ENCODE results near the gene SMYD3. TPM values are rescaled to one million over a fixed set of nuclear protein-coding genes. Genes with fewer than 3 reads are reported as not detected.

SMYD3 gene
- total RNA-seq, 1 donor: 171 TPM

DNA sequence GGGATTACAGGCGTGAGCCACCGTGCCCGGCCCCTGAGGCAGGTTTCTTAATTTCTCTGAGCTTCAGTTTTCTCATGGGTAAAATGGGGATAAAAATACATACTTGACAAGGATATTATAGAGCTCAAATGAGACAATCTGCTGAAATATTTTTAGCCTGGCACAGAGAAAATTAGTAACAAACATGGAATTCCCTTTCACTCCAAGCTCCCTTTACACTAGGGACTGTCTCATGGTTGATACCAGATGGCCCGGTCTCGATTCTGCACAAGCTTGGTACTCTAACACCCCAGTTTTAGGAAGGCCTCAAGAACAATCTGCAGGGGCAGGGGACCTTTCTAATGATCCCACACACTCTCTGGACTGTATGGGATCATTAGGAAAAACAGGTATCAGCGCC, 671.7 kb downstream of the SMYD3 start:
- no peak overlapping the region for H3K4me2 ChIP-seq (ENCODE audit: insufficient read depth, low read length)
- H3K79me2 ChIP-seq (ENCODE audit: insufficient read depth, low read length): no peaks in the 10 kb centered on the region

DNA sequence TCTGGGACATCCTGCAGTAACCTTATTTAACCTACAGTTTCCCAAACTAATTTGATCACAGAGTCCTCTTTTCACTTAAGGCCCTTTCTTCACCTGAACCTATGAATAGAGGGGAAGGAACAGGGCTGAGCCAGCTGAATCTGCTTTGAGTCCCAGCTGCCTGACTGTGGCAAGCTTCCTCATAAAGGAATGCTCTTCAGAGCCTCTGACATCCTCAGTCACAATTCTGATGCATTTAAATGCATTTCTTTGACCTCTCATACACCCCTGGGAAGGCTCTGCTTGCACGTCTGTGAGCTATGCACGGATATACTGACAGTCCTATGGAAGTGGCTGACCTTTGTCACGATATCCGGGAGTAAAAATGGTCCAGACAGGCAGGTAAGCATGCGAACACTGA, 673.1 kb downstream of the SMYD3 start:
- no peak for TF ChIP-seq CTCF (IDR thresholded peaks at IDR 0.05; ENCODE audit: extremely low read depth, low read depth, low read length)
- DNase-seq (ENCODE audit: insufficient read length, low spot score, missing footprints): no peak

More for the DNA sequence above, 671.7 kb downstream of the SMYD3 start:
- no peaks in the 10 kb centered on the region for H4K20me1 ChIP-seq (ENCODE audit: insufficient read depth, low read length)
- no peak overlapping the region for H2AFZ ChIP-seq (ENCODE audit: low read length)
- no peak overlapping the region for H3K4me3 ChIP-seq (ENCODE audit: insufficient read depth, low read length)
- no peaks in the 10 kb centered on the region for H3K9me3 ChIP-seq (ENCODE audit: low read depth, low read length)
- H3K27me3 ChIP-seq (ENCODE audit: insufficient read depth, low read length): no peaks in the 10 kb centered on the region
- TF ChIP-seq CTCF (IDR thresholded peaks at IDR 0.05; ENCODE audit: extremely low read depth, low read depth, low read length): no peak
- peaks cover 8% of the 10 kb centered on the region for H3K4me1 ChIP-seq (ENCODE audit: insufficient read depth, low read length)
- no peak for DNase-seq (ENCODE audit: insufficient read length, low spot score, missing footprints)
- H3K27ac ChIP-seq (ENCODE audit: low read depth, low read length): no peak overlapping the region
- peaks cover 7% of the 10 kb centered on the region for H3K36me3 ChIP-seq (ENCODE audit: insufficient read depth, low read length)

GRCh38 chr1:245832771-245833527, 674.1 kb downstream of the SMYD3 start:
- H3K27me3 ChIP-seq (ENCODE audit: insufficient read depth, low read length): no peaks in the 10 kb centered on the region
- H3K4me3 ChIP-seq (ENCODE audit: insufficient read depth, low read length): no peak overlapping the region
- H3K4me2 ChIP-seq (ENCODE audit: insufficient read depth, low read length): no peak overlapping the region
- no peak overlapping the region for H3K27ac ChIP-seq (ENCODE audit: low read depth, low read length)
- H4K20me1 ChIP-seq (ENCODE audit: insufficient read depth, low read length): no peaks in the 10 kb centered on the region
- DNase-seq (ENCODE audit: insufficient read length, low spot score, missing footprints): no peak
- H3K9me3 ChIP-seq (ENCODE audit: low read depth, low read length): no peaks in the 10 kb centered on the region
- TF ChIP-seq CTCF (IDR thresholded peaks at IDR 0.05; ENCODE audit: extremely low read depth, low read depth, low read length): no peak
- H3K4me1 ChIP-seq (ENCODE audit: insufficient read depth, low read length): peaks cover 5% of the 10 kb centered on the region
- no peaks in the 10 kb centered on the region for H3K79me2 ChIP-seq (ENCODE audit: insufficient read depth, low read length)
- H2AFZ ChIP-seq (ENCODE audit: low read length): no peak overlapping the region
- peaks cover 7% of the 10 kb centered on the region for H3K36me3 ChIP-seq (ENCODE audit: insufficient read depth, low read length)

More for the DNA sequence above, 673.1 kb downstream of the SMYD3 start:
- Histone ChIP-seq H3K4me2 (ENCODE audit: insufficient read depth, low read length) (no peak overlapping the region), H3K36me3 (ENCODE audit: insufficient read depth, low read length) (peaks cover 7% of the 10 kb centered on the region), H3K4me3 (ENCODE audit: insufficient read depth, low read length) (no peak overlapping the region), H3K27ac (ENCODE audit: low read depth, low read length) (no peak overlapping the region), H2AFZ (ENCODE audit: low read length) (no peak overlapping the region), H4K20me1 (ENCODE audit: insufficient read depth, low read length) (no peaks in the 10 kb centered on the region), H3K79me2 (ENCODE audit: insufficient read depth, low read length) (no peaks in the 10 kb centered on the region), H3K27me3 (ENCODE audit: insufficient read depth, low read length) (no peaks in the 10 kb centered on the region), H3K9me3 (ENCODE audit: low read depth, low read length) (no peaks in the 10 kb centered on the region), H3K4me1 (ENCODE audit: insufficient read depth, low read length) (peaks cover 8% of the 10 kb centered on the region)

GRCh38 chr1:245831518-245831917, 675.6 kb downstream of the SMYD3 start:
- Histone ChIP-seq H3K27me3 (ENCODE audit: insufficient read depth, low read length) (no peaks in the 10 kb centered on the region), H3K79me2 (ENCODE audit: insufficient read depth, low read length) (no peaks in the 10 kb centered on the region), H3K27ac (ENCODE audit: low read depth, low read length) (no peak overlapping the region), H3K4me3 (ENCODE audit: insufficient read depth, low read length) (no peak overlapping the region), H3K9me3 (ENCODE audit: low read depth, low read length) (no peaks in the 10 kb centered on the region), H2AFZ (ENCODE audit: low read length) (no peak overlapping the region), H4K20me1 (ENCODE audit: insufficient read depth, low read length) (no peaks in the 10 kb centered on the region), H3K4me1 (ENCODE audit: insufficient read depth, low read length) (no peaks in the 10 kb centered on the region), H3K36me3 (ENCODE audit: insufficient read depth, low read length) (peaks cover 7% of the 10 kb centered on the region), H3K4me2 (ENCODE audit: insufficient read depth, low read length) (no peak overlapping the region)
- no peak for TF ChIP-seq CTCF (IDR thresholded peaks at IDR 0.05; ENCODE audit: extremely low read depth, low read depth, low read length)
- no peak for DNase-seq (ENCODE audit: insufficient read length, low spot score, missing footprints)
